HG03378 (cell line): ENCODE results near the gene RAB27B.
"Not testable (repeated sequence)": the region's sequence is repeated elsewhere in the genome, so short reads cannot be mapped to it uniquely, and the experiment has no call there.

Experiments used
- ATAC-seq: cut with Tn5 transposase; IDR thresholded peaks from one replicate; pipeline ENCODE4 v1.9.1; 2021; ENCODE audit warnings: mild to moderate bottlenecking, moderate library complexity; ENCODE audit not compliant: unreplicated experiment

RAB27B gene, protein sequence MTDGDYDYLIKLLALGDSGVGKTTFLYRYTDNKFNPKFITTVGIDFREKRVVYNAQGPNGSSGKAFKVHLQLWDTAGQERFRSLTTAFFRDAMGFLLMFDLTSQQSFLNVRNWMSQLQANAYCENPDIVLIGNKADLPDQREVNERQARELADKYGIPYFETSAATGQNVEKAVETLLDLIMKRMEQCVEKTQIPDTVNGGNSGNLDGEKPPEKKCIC

DNA sequence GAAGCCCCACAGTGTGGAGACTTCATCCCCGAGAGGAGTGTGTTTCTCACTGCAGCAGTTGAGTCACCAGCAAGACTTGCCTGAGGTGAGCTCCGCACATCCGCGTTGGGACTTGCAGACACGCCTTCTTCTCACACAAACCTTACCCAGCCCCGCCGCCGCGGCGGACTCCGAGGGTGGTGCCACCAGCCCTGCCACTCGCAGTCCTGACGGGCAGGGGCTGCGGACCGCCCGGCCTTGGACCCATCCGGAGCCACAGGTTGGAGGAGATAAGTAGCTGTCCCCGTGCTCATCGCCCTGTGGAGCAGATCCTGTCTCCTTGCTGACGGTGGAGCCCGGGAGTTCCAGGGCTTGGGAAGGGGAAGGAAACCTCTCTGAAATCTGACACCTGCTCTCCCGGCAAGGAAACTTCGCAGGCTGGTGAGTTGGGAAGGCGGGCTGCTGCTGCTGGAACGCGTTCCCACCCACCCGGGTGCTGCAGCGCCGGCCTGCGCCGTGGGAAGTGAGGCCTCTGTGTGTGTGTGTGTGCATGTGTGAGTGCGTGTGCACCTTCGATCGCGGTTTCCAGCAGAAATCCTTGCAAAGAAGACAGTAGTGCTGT, at the start of gene RAB27B:
Gene RAB27B, plus strand, starts transcription at position 197 of the 601 bp plus-strand sequence. CDS start 49,109 bp downstream, outside the sequence.
- ATAC-seq, result no peak

DNA sequence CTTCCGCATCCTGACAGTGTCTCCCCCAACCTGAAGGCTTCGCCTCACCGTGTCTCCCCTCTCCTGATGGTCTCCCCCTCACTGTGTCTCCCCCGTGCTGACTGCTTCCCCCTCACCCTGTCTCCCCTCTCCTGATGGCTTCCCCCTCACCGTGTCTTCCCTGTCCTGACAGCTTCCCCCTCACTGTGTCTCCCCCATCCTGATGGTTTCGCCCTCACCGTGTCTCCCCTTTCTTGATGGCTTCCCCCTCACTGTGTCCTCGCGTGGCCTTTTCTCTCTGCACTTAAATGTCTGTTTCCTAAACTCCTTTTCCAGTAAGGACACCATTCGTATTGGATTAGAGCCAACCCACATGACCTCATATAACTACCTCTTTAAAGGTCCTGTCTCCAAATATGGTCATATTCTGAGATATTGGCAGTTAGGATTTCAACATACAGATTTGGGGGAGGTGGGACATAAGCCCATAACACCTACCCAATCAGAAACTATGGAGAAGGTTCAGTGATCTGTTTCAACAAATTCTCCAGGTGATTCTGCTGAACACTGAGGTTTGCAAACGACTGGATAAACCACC, 47.9 kb upstream of the RAB27B start:
- ATAC-seq, result no peak

DNA sequence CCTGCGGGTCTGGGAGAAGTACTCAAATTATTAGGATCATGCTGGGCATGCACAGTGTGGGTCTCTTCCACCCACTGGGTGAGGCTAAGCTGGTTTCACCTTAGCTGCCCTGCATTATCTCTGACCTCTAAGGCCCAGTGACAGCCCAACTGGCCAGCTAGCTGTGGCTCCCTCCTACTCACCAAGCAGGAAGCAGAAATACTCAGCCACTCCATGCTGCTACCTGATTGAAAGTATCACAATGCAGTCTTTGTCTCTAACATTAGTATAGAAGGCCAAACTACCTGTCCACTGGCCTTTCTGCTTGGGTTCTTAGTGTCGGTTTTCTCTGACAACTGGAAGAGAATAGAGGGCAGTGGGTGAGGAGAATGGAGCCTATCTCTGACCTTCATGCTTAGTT, 47.3 kb upstream of the RAB27B start:
- ATAC-seq, result no peak

DNA sequence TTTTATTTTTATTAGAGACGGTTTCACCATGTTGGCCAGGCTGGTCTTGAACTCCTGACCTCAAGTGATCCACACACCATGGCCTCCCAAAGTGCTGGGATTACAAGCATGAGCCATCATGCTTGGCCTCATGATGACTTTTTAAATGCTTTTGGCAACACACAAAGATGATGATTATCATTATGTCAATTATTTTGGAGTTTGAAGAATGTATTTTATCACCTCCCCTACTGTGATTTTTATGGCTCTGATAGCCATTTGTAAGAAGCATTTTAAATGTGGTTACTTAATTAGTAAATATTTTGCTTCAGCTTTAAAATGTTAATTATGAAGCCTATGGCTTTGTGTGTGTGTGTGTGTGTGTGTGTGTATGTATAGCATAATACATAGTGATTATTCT, 45.1 kb upstream of the RAB27B start:
- ATAC-seq, result no peak

DNA sequence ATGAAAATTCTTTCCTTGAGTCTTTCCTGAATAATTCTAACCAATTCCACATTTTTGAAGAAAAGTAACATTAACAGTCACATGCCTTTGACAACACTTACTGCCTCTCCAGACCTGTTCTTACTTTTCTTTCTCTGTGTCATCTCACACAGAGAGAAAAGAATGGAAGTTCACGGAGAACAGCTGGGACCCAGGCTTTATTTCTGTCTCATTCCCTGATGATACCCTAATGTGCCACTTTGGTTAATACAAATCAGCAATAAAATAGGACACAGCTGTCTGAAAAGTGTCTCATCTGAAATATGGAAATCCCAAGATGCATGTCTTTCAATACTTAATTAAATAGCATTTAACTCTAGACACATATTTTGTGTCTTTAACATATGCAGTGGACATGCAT, 42.1 kb upstream of the RAB27B start:
- ATAC-seq, result no peak

DNA sequence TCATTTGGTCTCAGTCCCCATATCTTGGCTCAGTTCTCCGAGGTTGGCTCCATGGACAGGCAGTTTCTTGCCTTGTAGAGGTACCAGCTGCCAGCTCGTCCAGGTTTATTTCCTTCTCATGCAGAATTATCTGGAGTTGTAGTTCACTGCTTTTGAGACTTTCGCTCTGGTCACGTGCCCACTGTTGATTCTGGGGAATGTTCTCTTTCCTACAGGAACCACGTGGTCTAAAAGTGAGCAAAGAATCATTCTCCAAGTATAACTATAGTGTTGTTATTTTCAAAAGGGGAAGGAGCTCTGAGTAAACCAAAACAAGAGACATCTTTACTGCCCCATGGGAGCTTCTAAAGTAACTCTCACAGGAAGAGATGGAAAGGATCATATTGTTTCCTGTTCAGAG, 41.2 kb upstream of the RAB27B start:
- no peak for ATAC-seq

DNA sequence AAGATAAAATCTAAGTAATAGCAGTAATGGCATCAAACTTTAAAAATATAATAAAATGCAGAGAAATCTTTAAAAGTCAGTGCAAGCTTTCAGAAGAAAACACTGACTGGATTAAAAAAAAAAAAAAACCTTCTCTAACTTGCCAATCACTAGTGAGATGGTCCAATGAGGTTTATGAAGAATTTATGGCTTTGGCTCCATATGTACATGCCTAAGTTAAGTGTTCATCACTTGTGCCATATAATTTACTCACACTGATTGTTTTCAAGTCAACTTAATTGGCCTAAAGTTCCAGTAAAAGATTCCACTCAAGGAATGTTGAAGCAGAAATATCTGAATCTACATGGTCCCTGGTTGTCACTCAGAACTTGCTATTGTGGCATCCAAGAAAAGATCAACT, 40.7 kb upstream of the RAB27B start:
- no peak for ATAC-seq

DNA sequence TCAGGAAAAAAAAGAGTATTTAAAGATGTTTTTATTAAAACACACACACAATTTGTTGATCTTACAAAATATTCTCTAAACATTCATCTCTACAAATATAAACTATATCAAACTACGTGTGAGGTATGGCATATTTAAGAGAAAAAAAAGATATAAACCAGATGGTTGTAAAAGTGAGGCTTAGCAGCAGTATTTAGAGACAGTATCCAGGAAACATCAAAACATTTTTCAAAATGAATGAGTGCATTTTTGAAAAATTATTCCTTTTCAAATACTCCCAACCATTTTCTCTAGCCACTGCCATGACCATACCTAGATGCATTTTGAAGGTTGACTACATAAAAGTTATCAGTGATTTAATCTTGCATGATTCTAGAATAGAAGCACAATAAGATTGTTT, 38.2 kb upstream of the RAB27B start:
- no peak for ATAC-seq

DNA sequence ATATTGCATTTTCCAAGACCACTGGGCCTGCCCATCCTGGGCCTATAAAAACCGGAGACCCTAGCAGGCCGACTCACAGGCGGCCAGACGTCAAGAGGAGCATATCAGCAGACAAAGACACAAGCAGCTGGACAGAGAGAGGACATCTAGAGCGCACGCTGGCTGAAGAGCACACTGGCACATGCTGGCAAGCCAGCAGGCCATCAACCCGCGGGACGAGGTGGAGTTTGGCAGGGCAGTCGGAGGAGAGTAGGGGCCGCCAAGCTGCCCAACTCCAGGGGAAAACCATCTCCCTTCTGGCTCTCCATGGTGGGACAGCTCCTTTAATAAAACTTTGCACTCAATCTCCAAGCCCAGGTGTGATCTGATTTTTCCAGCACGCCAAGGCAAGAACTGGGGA, 36.6 kb upstream of the RAB27B start:
- no peak for ATAC-seq

DNA sequence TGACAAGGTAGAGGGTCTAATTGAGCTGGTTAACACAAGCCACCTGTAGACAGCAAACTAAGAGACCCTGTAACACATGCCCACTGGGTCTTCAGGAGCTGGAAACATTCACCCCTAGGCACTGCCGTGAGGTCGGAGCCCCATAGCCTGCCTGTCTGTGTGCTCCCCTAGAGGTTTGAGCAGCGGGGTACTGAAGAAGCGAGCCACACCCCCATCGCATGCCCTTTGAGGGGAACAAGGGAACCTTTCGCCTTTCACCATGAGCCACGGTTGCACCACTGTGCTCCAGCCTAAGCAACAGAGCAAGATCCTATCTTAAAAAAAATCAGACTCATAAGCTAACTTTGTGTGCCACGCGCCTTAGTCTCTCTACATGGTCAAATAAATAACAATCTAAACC, 36.2 kb upstream of the RAB27B start:
- no peak for ATAC-seq

DNA sequence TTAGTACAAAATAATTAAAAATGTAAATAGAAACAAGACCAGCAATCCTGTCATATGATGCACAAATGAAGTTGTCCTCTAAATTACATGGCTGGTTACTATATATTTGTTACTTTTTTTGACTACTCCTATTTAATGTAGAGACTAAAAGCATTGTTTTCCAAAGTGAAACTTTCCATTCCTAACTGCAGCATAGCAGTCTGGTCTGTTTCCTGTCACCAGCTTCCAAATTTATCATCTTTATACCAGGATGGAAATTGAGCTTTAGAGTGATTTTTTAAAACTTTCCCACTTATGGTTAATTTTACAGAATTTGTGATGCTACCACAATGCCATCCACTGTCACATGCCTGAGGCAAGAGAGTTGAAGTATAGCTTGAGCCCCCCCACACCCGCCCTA, 33.5 kb upstream of the RAB27B start:
- ATAC-seq, result no peak

DNA sequence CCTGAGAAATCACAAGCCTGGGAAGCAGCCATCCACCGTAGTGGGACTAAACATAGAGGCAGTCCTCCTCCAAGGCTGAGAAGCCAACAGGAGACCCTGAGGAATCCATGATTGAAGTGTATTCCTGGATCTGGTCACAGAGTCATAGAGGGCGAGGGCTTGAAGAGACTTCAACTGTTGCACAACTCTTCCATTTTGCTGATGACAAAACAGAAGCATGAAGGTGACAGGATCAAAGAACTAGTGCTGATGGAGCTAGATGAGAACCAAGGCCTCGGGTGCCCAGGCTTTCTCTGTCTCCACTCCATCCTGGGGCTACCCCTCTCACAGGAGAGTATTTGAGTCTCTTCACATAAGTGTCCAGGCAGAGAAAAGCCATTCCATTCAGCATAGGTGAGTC, 30.1 kb upstream of the RAB27B start:
- no peak for ATAC-seq

DNA sequence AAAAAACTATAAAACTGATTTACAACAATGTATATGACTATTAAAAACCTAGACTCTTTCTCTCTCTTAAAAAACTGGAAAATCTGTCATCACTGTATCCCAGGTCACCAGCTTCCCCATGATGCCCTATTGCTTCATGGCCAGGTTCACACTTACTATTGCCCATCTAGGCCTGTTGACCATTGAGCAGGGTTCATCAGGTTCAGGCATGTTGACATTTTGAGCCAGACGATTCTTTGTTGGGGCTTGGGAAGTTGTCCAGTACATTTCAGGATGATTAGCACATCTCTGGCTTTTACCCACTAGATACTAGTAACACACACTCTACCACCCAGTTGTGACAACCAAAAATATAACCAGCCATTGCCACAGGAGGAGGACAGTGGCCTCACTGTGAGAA, 26.9 kb upstream of the RAB27B start:
- ATAC-seq, result no peak

DNA sequence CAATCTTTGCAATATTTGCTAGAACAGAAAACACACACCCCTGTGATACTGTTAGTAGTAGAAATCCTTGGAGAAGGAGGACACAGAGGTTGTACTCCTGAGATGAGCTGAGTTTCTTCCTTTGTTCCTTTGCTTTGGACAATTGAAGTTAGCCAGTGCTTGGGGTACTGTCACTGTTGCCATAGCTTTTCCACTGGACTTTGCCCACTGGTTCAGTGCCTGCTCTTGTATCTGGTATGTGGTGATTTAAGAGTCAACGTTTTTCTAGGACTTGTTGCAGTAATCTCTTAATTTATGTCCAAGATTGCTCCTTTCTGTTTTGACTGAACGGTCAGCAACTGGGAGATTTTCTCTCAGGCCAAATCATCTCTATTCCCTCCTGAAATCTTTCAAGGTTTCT, 26.1 kb upstream of the RAB27B start:
- ATAC-seq, result no peak

DNA sequence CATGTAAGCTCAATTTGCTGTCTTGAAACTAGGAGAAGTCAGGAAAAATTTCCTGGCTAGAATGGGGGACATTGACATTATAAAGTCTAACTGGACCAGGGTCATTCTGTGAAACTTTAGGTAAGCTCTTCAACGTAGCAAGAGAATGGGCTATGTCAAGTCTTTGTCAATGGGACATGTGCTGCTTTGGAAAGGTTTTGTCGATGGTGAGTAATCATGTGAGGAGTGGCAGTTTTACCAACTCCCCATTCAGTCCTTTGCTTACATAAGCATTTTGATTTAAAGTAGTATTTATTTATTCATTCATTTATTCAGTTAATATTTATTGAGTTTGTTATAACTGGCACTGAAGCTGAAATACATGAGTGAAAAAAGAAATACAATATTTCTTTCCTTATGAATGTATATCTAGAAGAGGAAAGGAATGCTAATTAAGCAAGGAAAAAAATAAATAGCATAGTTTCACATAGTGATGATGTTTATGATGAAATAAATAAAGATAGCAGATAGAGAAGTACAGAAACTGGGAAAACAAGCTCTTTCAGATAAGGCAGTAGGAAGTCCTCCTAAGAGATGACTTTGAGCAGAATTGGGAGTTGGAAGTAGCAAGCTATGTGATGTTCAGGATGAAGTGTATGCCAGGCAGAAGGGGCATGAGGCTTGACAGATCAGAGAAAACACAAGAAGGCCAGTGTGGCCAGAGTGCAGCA, 25.4 kb upstream of the RAB27B start:
- ATAC-seq, result no peak

DNA sequence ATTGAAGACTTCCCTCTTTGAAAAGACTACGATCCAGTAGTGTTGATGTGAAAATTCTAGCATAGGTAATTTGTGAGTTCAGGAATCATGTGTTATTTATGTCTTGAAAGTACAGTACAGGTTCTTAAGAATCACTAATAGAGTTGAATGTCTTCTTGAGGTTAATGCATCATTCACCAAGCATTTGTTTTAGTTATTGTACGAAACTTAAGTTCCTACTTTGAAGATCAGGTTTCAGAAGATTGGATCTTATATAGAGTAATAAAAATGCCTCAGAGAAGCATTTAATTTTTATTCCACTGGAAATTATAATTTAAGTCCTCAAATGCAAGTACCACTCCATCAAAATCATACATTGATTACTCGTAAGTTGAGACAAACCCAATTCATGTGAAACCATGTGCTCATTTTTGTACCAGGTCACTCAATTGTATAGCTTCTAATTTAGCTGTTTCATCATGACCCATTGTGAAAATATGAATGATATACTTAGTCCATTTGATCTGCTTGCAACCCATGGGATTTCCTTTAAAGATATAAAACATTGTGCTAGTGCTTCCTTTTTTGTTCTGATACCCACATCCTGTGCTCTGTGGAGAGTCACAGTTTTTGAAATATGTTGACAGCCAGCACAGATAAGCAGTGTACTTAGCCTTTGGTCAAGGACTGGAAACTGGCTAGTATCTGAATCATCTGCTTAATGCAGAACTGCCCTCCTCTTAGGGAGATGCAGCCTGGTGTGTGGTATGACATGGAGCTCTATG, 22.5 kb upstream of the RAB27B start:
- ATAC-seq, result no peak

DNA sequence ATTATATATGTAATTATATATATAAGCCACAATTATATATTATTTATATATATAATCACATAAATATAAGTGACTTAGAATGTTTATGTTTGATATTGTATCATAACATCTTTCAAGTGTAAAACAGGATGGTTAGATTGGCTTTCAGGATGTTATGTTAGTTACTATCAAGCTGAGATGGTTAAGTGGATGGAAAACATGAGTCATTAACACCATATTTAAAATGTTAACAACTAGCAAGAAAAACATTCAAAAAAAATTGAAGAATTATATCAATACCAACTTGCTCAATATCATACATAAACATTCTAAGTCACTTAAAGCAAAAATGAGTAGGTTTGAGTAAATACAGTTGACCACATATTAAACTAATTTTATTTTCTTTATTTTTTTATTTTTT, 21.8 kb upstream of the RAB27B start:
- no peak for ATAC-seq

DNA sequence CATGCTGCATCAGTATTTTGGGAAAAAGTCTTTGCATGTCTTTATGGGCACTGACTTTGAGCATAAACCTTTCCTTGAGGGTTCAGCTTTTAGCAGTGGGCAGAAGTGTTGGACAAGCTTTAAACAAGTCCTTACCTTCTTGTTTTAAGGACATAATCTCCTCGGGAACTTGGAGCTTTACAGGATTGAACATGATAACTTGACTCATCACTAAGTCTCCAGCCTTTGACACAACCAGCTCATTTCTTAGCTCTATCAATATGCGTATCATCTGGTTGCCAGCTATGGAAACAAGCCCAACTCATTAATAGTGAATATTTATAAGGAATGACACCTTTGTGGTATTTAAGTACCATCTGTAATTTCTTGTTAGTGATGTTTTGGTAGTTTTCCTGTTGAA, 21.0 kb upstream of the RAB27B start:
- ATAC-seq, result no peak

DNA sequence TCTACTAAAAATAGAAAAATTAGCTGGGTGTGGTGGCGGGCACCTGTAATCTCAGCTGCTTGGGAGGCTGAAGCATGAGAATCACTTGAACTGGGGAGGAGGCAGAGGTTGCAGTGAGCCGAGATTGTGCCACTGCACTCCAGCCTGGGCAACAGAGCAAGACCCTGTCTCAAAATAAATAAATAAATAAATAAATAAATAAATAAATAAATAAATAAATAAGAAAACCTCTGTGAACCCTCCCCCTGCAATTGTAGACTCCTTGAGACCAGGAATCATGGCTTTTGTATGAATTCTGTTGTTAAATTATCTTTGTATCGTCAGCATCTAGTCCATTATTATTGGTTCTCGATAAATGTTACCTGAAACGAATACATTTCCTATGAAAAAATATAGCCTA, 17.6 kb upstream of the RAB27B start:
- not testable (repeated sequence) for ATAC-seq

DNA sequence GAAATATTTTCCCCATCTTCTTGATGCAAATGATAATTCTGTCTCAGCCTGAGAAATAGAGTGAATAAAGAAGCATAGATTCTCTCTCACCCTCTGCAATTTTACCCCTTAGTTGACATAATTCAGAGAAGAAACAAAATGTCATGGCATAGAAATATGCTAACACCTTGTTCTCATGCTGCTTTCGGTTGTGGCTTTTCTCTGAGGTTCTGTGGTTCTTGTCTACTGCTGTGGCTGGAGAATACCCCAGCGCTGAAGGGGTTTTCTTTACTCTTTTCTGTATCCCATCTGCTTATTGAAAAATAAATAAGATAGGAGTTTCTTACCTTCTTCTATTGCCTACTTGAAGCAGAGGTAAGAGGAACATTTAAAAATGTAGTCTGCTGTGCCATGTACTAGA, 15.4 kb upstream of the RAB27B start:
- peak; percentile 74 for ATAC-seq

DNA sequence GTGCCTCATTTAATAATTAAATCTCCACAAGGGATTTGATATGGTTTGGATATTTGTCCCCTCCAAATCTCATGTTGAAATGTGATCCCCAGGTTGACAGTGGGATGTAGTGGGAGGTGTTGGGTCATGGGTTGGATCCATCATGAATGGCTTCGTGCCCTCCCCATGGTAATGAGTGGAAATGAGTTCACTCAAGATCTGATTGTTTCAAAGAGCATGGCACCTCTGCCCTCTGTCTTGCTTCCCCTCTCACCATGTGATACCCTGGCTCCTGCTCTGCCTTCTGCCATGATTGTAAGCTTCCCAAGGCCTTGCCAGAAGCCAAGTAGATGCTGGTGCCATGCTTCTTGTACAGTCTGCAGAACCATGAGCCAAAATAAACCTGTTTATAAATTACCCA, 15.0 kb upstream of the RAB27B start:
- ATAC-seq, result no peak
